CD4-positive, CD25-positive, alpha-beta regulatory T cell (primary cell): ENCODE data around the gene LRP1. TPM values are rescaled to one million over a fixed set of nuclear protein-coding genes. Genes with fewer than 3 reads are reported as not detected.
A peak's percentile ranks its signal among the peaks of the same experiment; 100 is the strongest.

Experiments used
- ATAC-seq, 2 donors: fragments of 150-1000 bp; cut with Tn5 transposase; one replicate each; pipeline ENCODE4 v1.10.0; 2021; ENCODE audit warnings: low read depth in 2 of 2, moderate number of reproducible peaks in 2 of 2, moderate library complexity in 1 of 2
- DNase-seq, 3 donors: peaks; one replicate each; pipeline versions ENCODE4 v3.0.0 to v3.0.0-alpha.2; 2012 to 2022; ENCODE audit warnings: mixed read lengths in 1 of 3
- H3K27ac ChIP-seq: one replicate; pipeline ENCODE4 v1.7.0; 2013; ENCODE audit warnings: mild to moderate bottlenecking, low read length; ENCODE audit not compliant: insufficient read depth, poor library complexity, severe bottlenecking
- H3K27me3 ChIP-seq: one replicate; pipeline ENCODE4 v1.7.0; 2013; ENCODE audit warnings: low read length; ENCODE audit not compliant: control insufficient read depth, insufficient read depth
- H3K36me3 ChIP-seq: one replicate; pipeline ENCODE4 v1.7.0; 2013; ENCODE audit warnings: mild to moderate bottlenecking, low read length, moderate library complexity; ENCODE audit not compliant: control insufficient read depth, insufficient read depth
- H3K4me1 ChIP-seq: 2 replicates; pipeline ENCODE4 v1.7.0; 2013; ENCODE audit warnings: mild to moderate bottlenecking, low read length; ENCODE audit not compliant: insufficient read depth, control insufficient read depth, poor library complexity, severe bottlenecking
- H3K4me3 ChIP-seq: one replicate; pipeline ENCODE4 v1.7.0; 2013; ENCODE audit warnings: low read depth, mild to moderate bottlenecking, low read length, moderate library complexity
- H3K9me3 ChIP-seq, 2 experiments: 1 replicate in 1 of 2; 2 replicates in 1 of 2; pipeline ENCODE4 v1.7.0; 2013; ENCODE audit warnings: low read length in 2 of 2, mild to moderate bottlenecking in 1 of 2, moderate library complexity in 1 of 2; ENCODE audit not compliant: control insufficient read depth in 2 of 2
- H3K27ac Mint-ChIP-seq, 3 donors: one replicate each; pipeline ENCODE4 v1.8.0; 2020 to 2022; ENCODE audit warnings: mild to moderate bottlenecking in 3 of 3, mixed read lengths in 3 of 3, moderate library complexity in 2 of 3
- H3K27me3 Mint-ChIP-seq: one replicate; pipeline ENCODE4 v1.8.0; 2022; ENCODE audit warnings: mild to moderate bottlenecking, mixed read lengths
- H3K36me3 Mint-ChIP-seq: one replicate; pipeline ENCODE4 v1.8.0; 2020; ENCODE audit warnings: mixed read lengths
- H3K4me1 Mint-ChIP-seq, 4 donors: one replicate each; pipeline ENCODE4 v1.8.0; 2020 to 2022; ENCODE audit warnings: mixed read lengths in 4 of 4, mild to moderate bottlenecking in 1 of 4
- H3K4me3 Mint-ChIP-seq, 4 donors: one replicate each; pipeline ENCODE4 v1.8.0; 2020 to 2022; ENCODE audit warnings: mild to moderate bottlenecking in 4 of 4, mixed read lengths in 4 of 4, moderate library complexity in 3 of 4
- H3K9me3 Mint-ChIP-seq, 7 donors: one replicate each; pipeline ENCODE4 v1.8.0; 2020 to 2022; ENCODE audit warnings: mixed read lengths in 7 of 7, mild to moderate bottlenecking in 3 of 7, moderate library complexity in 2 of 7
- polyA plus RNA-seq, 4 donors: library from polyadenylated mRNA; unstranded; fragments of 300-500 nt; fragmentation: Illumina TruSeq; gene quantifications; one replicate each; pipeline ENCODE4 v1.2.3, GENCODE V29; 2021
- total RNA-seq: library from RNA; stranded (reverse); gene quantifications from one replicate; pipeline ENCODE4 v1.2.3, GENCODE V29; 2022

Gene LRP1
- total and polyA plus RNA-seq, 5 donors from 2014 or later: 0.13 to 3.9 (median 0.21) TPM; not detected in 1

DNA sequence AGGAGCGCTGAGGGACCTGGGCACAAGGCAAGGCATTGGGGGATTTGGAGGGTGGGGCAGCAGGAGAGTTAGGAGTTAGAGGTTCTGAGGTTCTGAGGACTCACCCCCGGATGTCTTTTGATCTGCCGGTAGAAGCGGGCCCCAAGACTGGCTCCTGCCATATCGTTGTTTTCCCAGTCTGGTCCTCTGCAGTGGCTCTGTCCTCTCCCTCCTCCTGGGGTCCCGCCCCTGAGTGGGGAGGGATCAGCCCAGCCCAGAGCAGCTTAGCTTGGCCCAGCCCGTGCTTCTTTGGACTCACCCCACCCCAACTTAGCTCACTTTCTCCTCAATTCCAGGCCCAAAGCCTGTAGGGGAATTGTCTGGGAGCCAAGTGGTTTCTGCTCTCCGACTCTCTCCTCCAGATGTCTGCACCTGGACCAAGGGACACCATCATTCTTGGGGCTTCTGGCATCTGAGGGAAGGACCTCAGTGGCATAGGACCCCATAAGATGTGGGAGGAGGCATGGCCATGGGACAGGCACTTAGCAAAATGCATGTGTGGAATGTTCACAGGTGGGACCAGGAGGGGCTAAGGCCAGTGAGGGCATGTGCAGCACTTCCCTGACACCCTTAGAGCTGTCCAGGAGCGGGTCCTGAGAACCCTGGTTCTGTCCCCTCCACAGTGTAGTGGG, 108.8 kb downstream of the LRP1 start:
- Histone ChIP-seq H3K36me3 (peaks cover 25% of the 10 kb centered on the region), H3K4me3 (peak overlapping the region; percentile 37), H3K4me1 (peaks cover 98% of the 10 kb centered on the region), H3K27ac (peak overlapping the region; percentile 55), H3K27me3 (peaks cover 1% of the 10 kb centered on the region), H3K9me3 (no peaks in the 10 kb centered on the region)
- H3K9me3 Mint-ChIP-seq: peaks cover 0 to 3% (median 0%) of the 10 kb centered on the region in 7 donors
- H3K27ac Mint-ChIP-seq: peak overlapping the region; percentile 76 to 92 (median 79)
- no peak for ATAC-seq
- peaks cover 6 to 94% (median 59%) of the 10 kb centered on the region in 4 donors for H3K4me1 Mint-ChIP-seq
- peaks cover 22% of the 10 kb centered on the region for H3K36me3 Mint-ChIP-seq
- DNase-seq: peak in 2 of 3 donors; percentile 29 to 46
- H3K27me3 Mint-ChIP-seq: peaks cover 44% of the 10 kb centered on the region
- peak overlapping the region; percentile 89 to 99 (median 97) for H3K4me3 Mint-ChIP-seq

DNA sequence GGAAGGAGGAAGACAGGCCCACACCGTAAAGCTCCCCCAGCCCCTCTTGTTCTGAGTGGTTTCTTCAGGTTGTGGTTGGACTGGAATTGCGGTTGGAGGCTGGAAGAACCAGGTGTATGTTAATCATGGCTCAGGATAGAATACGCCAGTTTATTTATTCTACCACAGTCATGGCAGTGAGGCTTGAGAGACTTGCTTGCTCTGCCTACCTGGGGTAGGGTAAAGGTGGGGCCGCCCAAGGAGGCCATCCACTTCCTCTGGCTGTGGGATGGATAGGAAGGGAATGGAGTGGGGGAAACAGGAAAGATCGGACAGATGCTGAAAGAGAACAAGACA, 109.3 kb downstream of the LRP1 start:
- Histone ChIP-seq H3K27ac (peak overlapping the region; percentile 55), H3K9me3 (no peaks in the 10 kb centered on the region), H3K36me3 (peaks cover 20% of the 10 kb centered on the region), H3K4me3 (peak overlapping the region; percentile 37), H3K4me1 (peaks cover 98% of the 10 kb centered on the region), H3K27me3 (peaks cover 3% of the 10 kb centered on the region)
- Mint-ChIP-seq H3K4me1 (peaks cover 6 to 92% (median 60%) of the 10 kb centered on the region in 4 donors), H3K9me3 (peaks cover 0 to 3% (median 0%) of the 10 kb centered on the region in 7 donors), H3K27ac (peak overlapping the region; percentile 62 to 94 (median 79)), H3K27me3 (peaks cover 49% of the 10 kb centered on the region), H3K36me3 (peaks cover 19% of the 10 kb centered on the region), H3K4me3 (peak overlapping the region; percentile 89 to 99 (median 97))
- ATAC-seq (no peak), DNase-seq (no peak)

DNA sequence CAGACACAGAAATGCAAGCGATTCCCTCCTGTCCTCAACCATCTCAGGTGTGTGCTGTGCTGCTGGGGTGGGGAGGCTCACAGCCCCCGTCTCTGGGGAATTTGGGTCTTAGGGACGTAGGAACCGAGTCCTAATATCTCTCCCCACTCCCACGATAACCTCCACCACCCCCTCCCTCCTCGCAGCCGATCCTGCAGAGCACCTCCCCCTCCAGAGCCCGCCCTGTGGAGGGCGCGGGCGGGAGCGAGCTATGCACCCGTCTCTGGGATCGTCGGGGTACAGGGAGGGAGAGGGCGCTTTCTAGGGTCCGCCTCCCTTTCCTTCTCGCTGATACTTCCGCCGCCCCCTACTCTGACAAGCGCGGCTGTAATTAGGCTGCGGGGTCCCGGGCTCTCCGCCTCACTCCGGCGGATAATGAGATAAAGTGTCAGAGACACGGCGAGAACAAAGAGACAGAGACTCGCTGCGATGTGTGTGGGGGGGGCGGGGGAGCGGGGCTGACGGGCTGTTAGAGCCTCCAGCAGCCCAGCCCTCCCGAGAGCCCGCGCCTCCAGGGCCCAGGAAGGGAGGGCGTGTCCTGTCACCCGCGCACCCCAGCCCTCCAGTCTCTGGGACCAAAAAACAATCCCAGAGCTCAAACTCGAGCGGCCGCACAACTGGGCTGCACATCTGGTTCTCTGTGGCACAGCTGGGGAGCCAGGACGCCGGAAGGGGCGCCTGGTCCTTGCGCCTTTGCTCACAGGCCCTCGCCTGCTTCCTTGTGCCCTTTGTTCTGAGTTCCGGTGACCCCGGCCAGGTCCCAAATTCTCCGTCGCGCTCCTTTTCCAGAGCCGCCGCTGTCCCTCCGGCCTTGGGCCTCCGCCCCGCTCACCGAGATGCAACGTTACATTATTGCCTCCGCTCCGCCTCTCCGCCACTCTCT, 109.9 kb downstream of the LRP1 start:
- Histone ChIP-seq H3K36me3 (peaks cover 13% of the 10 kb centered on the region), H3K4me1 (peaks cover 99% of the 10 kb centered on the region), H3K27ac (peak overlapping the region; percentile 55), H3K9me3 (no peaks in the 10 kb centered on the region), H3K27me3 (peaks cover 3% of the 10 kb centered on the region), H3K4me3 (peak overlapping the region; percentile 67)
- Mint-ChIP-seq H3K27ac (peak overlapping the region; percentile 91 to 97 (median 93)), H3K4me3 (peak overlapping the region; percentile 89 to 99 (median 97)), H3K36me3 (peaks cover 14% of the 10 kb centered on the region), H3K9me3 (peaks cover 0 to 4% (median 0%) of the 10 kb centered on the region in 7 donors), H3K4me1 (peaks cover 6 to 87% (median 60%) of the 10 kb centered on the region in 4 donors), H3K27me3 (peaks cover 56% of the 10 kb centered on the region)
- peak in 2 of 3 donors; percentile 34 to 67 for DNase-seq
- ATAC-seq: no peak

DNA sequence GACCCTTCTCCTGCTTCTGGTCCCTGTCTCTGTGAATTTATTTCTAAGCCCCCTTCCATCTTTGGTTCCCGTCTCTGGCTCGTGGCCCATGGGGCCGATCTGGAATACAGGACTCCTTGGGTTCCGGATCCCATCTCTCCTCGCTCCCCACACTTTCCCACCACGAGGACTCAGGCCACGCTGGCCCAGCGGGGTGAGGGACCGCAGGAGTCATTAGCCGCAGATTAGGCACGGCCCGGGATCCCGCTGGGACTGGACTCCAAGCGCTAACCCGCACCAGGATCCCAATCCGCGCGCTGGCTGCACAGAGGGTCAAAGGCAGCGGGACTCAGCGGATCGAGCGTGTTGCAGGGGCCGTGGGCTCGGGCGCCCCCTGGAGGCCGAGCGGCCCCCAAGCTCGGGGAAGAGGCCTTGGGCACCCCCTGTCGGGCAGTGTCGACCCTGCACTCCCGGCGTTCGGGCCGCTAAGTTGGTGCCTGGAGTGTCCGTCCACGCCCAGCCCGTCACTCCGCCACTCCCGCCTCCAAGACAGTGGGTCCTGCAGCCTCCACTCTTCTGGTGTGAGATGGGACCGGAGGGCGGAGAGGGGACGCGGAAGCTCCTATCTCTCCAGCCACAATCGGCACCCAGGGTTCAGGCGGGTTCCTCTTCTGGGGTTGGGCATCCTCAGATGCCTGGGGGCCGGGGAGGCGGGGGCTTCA, 110.7 kb downstream of the LRP1 start:
- Mint-ChIP-seq H3K27ac (peak overlapping the region; percentile 91 to 97 (median 93)), H3K27me3 (peaks cover 64% of the 10 kb centered on the region), H3K9me3 (peaks cover 0 to 4% (median 0%) of the 10 kb centered on the region in 7 donors), H3K4me1 (peaks cover 11 to 84% (median 60%) of the 10 kb centered on the region in 4 donors), H3K4me3 (peak overlapping the region; percentile 89 to 99 (median 97)), H3K36me3 (peaks cover 6% of the 10 kb centered on the region)
- H3K36me3 ChIP-seq: peaks cover 5% of the 10 kb centered on the region
- H3K27ac ChIP-seq: peak overlapping the region; percentile 55
- peak; percentile 60 to 68 for ATAC-seq
- DNase-seq: peak; percentile 80 to 88 (median 84)
- H3K4me1 ChIP-seq: peaks cover 99% of the 10 kb centered on the region
- H3K27me3 ChIP-seq: peaks cover 3% of the 10 kb centered on the region
- H3K4me3 ChIP-seq: peak overlapping the region; percentile 76
- H3K9me3 ChIP-seq: no peaks in the 10 kb centered on the region

DNA sequence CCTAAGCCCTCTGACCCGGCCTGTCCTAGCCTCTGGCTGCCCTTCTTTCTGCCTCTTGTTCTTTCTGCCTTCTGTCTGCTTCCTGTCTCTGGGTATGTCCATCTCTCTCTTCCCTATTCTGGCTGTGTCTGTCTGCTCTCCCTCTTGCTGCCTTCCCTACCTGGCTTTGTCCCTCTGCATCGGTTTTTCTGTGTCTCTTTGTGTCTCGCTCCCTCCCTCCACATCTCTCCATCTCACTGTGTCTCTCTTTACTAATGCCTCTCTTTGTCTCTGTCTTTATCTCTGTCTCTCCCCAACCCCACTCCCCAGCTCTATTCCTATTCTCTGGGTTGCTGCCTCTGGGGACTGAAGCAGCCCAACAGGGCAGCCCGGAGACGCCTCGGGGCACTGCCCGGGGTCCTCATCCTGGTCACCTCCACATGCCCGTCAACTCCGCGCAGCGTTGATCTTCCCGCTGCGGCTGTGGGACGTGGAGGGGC, 111.3 kb downstream of the LRP1 start:
- ATAC-seq (no peak), DNase-seq (peak in 1 of 3 donors; percentile 15)
- peak overlapping the region; percentile 51 for H3K27ac ChIP-seq
- H3K4me1 ChIP-seq: peaks cover 93% of the 10 kb centered on the region
- peaks cover 3% of the 10 kb centered on the region for H3K27me3 ChIP-seq
- Mint-ChIP-seq H3K9me3 (peaks cover 0 to 4% (median 0%) of the 10 kb centered on the region in 7 donors), H3K4me1 (peaks cover 5 to 80% (median 54%) of the 10 kb centered on the region in 4 donors), H3K36me3 (peaks cover under 1% of the 10 kb centered on the region), H3K4me3 (peak overlapping the region; percentile 89 to 99 (median 97)), H3K27ac (peak overlapping the region; percentile 52 to 96 (median 93)), H3K27me3 (peaks cover 64% of the 10 kb centered on the region)
- no peaks in the 10 kb centered on the region for H3K36me3 ChIP-seq
- no peaks in the 10 kb centered on the region for H3K9me3 ChIP-seq
- peak overlapping the region; percentile 76 for H3K4me3 ChIP-seq

DNA sequence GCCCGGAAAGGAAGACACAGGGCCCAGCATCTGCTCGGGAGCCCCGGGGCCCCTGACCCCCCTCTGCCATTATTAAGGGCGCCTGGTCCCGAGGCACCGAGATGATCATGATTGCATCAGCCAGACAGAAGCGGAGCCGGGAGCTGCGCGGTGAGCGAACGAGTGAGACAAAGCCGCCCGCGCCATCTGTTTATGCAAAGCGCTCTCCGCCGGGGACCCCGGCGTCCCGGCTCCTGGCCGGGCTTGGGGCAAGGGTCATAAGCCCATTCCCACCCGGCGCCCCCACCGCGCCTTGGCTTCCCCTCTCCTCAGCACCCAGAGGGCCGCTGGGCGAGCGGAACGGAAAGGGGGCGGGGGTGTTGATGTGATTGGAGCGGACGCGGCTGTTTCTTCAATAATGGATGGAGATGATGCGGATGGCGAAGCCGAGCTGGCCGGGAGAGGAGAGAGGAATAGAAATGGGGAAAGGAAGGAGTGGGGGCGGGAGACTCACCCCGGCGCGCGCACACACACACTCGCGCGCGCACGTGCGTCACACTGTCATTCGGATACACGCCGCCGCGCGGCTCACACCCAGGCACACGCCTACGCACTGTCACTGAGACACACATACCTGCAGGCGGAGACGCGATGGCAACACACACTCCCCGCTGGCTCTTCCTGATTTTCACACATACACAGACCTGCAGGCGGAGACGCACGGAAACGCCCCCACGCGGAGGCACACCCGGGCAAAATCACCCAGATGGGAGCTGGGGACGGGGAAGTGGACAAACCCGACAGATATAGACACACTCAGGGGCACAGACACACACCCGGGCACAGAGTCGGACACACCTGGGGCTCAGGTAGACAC, 112.0 kb downstream of the LRP1 start:
- Mint-ChIP-seq H3K27ac (peak overlapping the region; percentile 53 to 96 (median 93)), H3K36me3 (no peaks in the 10 kb centered on the region), H3K4me1 (peaks cover 5 to 74% (median 51%) of the 10 kb centered on the region in 4 donors), H3K27me3 (peaks cover 64% of the 10 kb centered on the region), H3K4me3 (peak overlapping the region; percentile 89 to 99 (median 97)), H3K9me3 (peaks cover 0 to 4% (median 0%) of the 10 kb centered on the region in 7 donors)
- Histone ChIP-seq H3K27me3 (peaks cover 3% of the 10 kb centered on the region), H3K36me3 (no peaks in the 10 kb centered on the region), H3K4me1 (peaks cover 87% of the 10 kb centered on the region), H3K9me3 (no peaks in the 10 kb centered on the region), H3K4me3 (peak overlapping the region; percentile 76), H3K27ac (peak overlapping the region; percentile 51)
- ATAC-seq (peak; percentile 56 to 60), DNase-seq (peak; percentile 60 to 82 (median 74))
